Tibial nerve (tissue), 4 donors: ENCODE data around the gene PHC3.

ENCODE experiments used
- EP300 ChIP-seq, 2 donors: sonication (generic); formaldehyde crosslinking; IDR thresholded peaks; one replicate each; pipeline ENCODE4 v1.6.1; 2017; ENCODE audit warnings: antibody characterized with exemption in 2 of 2, mild to moderate bottlenecking in 1 of 2
- POLR2A ChIP-seq, 2 donors: fragments of 450-650 bp; IDR thresholded peaks; one replicate each; pipeline ENCODE4 v1.6.1; 2017; ENCODE audit warnings: antibody characterized with exemption in 2 of 2, mild to moderate bottlenecking in 2 of 2, moderate library complexity in 2 of 2
- TF ChIP-seq, protein P1 (sequence below), 5 experiments: fragments of 200-600 bp in 3 of 5; fragments of 450-650 bp in 2 of 5; sonication (generic) in 3 of 5; IDR thresholded peaks; one replicate each; pipeline ENCODE4 v1.5.1; 2016 to 2019; ENCODE audit warnings: antibody characterized with exemption in 5 of 5, mild to moderate bottlenecking in 3 of 5, moderate library complexity in 2 of 5

DNA sequence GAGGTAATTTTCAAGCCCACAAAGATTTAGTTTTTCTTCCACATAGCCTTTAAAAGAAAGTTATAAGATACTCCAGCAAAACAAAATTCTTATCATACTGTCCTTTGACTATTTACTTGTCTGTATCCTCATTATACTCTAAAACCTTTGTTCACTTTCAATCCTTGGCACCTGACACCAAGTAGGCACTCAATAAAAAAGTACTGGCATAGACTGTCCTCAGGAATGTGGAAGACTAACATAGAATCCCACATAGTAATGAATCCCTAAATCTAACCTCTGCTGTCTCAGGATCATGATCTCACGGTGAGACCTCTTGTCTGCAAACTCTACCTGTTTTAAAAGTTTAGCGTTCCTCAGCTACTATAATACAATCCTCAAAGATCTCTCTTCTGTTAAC lies 21.6 kb downstream of the PHC3 start:
- TF ChIP-seq, protein P1, sequence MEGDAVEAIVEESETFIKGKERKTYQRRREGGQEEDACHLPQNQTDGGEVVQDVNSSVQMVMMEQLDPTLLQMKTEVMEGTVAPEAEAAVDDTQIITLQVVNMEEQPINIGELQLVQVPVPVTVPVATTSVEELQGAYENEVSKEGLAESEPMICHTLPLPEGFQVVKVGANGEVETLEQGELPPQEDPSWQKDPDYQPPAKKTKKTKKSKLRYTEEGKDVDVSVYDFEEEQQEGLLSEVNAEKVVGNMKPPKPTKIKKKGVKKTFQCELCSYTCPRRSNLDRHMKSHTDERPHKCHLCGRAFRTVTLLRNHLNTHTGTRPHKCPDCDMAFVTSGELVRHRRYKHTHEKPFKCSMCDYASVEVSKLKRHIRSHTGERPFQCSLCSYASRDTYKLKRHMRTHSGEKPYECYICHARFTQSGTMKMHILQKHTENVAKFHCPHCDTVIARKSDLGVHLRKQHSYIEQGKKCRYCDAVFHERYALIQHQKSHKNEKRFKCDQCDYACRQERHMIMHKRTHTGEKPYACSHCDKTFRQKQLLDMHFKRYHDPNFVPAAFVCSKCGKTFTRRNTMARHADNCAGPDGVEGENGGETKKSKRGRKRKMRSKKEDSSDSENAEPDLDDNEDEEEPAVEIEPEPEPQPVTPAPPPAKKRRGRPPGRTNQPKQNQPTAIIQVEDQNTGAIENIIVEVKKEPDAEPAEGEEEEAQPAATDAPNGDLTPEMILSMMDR (IDR thresholded peaks at IDR 0.05): no peak
- TF ChIP-seq EP300 (IDR thresholded peaks at IDR 0.05) (no peak), POLR2A (IDR thresholded peaks at IDR 0.05) (no peak)
